Activated naive CD4-positive, alpha-beta T cell treated with anti-CD3 and anti-CD28 coated beads for 36 hours (primary cell): ENCODE data around the gene TCF19. TPM values are rescaled to one million over a fixed set of nuclear protein-coding genes. Genes with fewer than 3 reads are reported as not detected.
A peak's percentile ranks its signal among the peaks of the same experiment; 100 is the strongest.
"Not testable (repeated sequence)": the region's sequence is repeated elsewhere in the genome, so short reads cannot be mapped to it uniquely, and the experiment has no call there.

Experiments
- CTCF ChIA-PET: fragments of 350-600 bp; sonication (Branson Sonifier 250); formaldehyde crosslinking; loops from one replicate; lab custom pipeline; 2021; ENCODE audit warnings: antibody characterized with exemption; lab: Charles Lee
- DNase-seq: peaks from one replicate; pipeline ENCODE4 v3.0.0-alpha.2; 2020
- H3K27ac Mint-ChIP-seq: one replicate; pipeline ENCODE4 v1.8.0; 2021; ENCODE audit warnings: mild to moderate bottlenecking, mixed read lengths
- H3K27me3 Mint-ChIP-seq: one replicate; pipeline ENCODE4 v1.8.0; 2021; ENCODE audit warnings: low read depth, mixed read lengths
- H3K36me3 Mint-ChIP-seq: one replicate; pipeline ENCODE4 v1.8.0; 2021; ENCODE audit warnings: low read depth, mixed read lengths
- H3K4me1 Mint-ChIP-seq: one replicate; pipeline ENCODE4 v1.8.0; 2021; ENCODE audit warnings: low read depth, mixed read lengths
- H3K4me3 Mint-ChIP-seq: one replicate; pipeline ENCODE4 v1.8.0; 2021; ENCODE audit warnings: mild to moderate bottlenecking, moderate library complexity, mixed read lengths
- H3K9me3 Mint-ChIP-seq: one replicate; pipeline ENCODE4 v1.8.0; 2021; ENCODE audit warnings: mixed read lengths
- intact Hi-C: fragments of 100-400 bp; cut with micrococcal nuclease; formaldehyde crosslinking; loops from one replicate; pipeline ENCODE4 v1.15.1; 2023
- total RNA-seq, 2 experiments: library from RNA; stranded (reverse); gene quantifications; one replicate each; pipeline ENCODE4 v1.2.3, GENCODE V29; 2021

TCF19 gene
- total RNA-seq, 2 experiments from 2014 or later = 72.0 to 73.3 TPM

GRCh38 chr6:31179042-31179386 is 20.6 kb downstream of the TCF19 start:
- DNase-seq = no peak
- H3K9me3 Mint-ChIP-seq = no peaks in the 10 kb centered on the region
- peaks cover 12% of the 10 kb centered on the region for H3K4me1 Mint-ChIP-seq
- H3K36me3 Mint-ChIP-seq = no peaks in the 10 kb centered on the region
- H3K4me3 Mint-ChIP-seq = no peak overlapping the region
- CTCF ChIA-PET = no interaction called here
- intact Hi-C loops = no loop called here
- H3K27ac Mint-ChIP-seq = no peak overlapping the region
- no peaks in the 10 kb centered on the region for H3K27me3 Mint-ChIP-seq

GRCh38 chr6:31179896-31180295 is 21.5 kb downstream of the TCF19 start:
- CTCF ChIA-PET = no interaction called here
- Mint-ChIP-seq H3K36me3 (no peaks in the 10 kb centered on the region), H3K27ac (no peak overlapping the region)

GRCh38 chr6:31180500-31180899 is 22.1 kb downstream of the TCF19 start:
- H3K27me3 Mint-ChIP-seq = no peaks in the 10 kb centered on the region
- peak; percentile 79 for DNase-seq
- intact Hi-C loops = loop anchor here (2.0 kb wide), 1 partner anchor 22 kb away; the partner anchor contains the start of gene TCF19
- CTCF ChIA-PET = no interaction called here
- H3K9me3 Mint-ChIP-seq = no peaks in the 10 kb centered on the region
- H3K27ac Mint-ChIP-seq = peak overlapping the region; percentile 63
- peaks cover 12% of the 10 kb centered on the region for H3K4me1 Mint-ChIP-seq
- no peaks in the 10 kb centered on the region for H3K36me3 Mint-ChIP-seq
- H3K4me3 Mint-ChIP-seq = peak overlapping the region; percentile 79

More at GRCh38 chr6:31179896-31180295, 21.5 kb downstream of the TCF19 start:
- no peak for DNase-seq
- intact Hi-C loops = loop anchor here (2.0 kb wide), 1 partner anchor 21 kb away; the partner anchor contains the start of gene TCF19
- Mint-ChIP-seq H3K27me3 (no peaks in the 10 kb centered on the region), H3K9me3 (no peaks in the 10 kb centered on the region), H3K4me3 (peak overlapping the region; percentile 79), H3K4me1 (peaks cover 12% of the 10 kb centered on the region)

- H3K27me3 Mint-ChIP-seq, DNase-seq, intact Hi-C loops, H3K4me3 Mint-ChIP-seq, H3K36me3 Mint-ChIP-seq, H3K27ac Mint-ChIP-seq, H3K9me3 Mint-ChIP-seq: not testable (repeated sequence)
- H3K4me1 Mint-ChIP-seq = peaks cover 12% of the 10 kb centered on the region
- CTCF ChIA-PET = interaction anchor here (0.7 to 1.7 kb wide), 3 partner anchors 55 to 192 kb away, joined by 3 to 5 read pairs (median 4); no protein-coding TSS in a partner anchor
Observed at GRCh38 chr6:31183287-31183686, 24.9 kb downstream of the TCF19 start.

GRCh38 chr6:31183859-31184258 is 25.5 kb downstream of the TCF19 start:
- DNase-seq, H3K4me1 Mint-ChIP-seq, intact Hi-C loops, H3K27ac Mint-ChIP-seq, H3K4me3 Mint-ChIP-seq, H3K27me3 Mint-ChIP-seq, H3K9me3 Mint-ChIP-seq, H3K36me3 Mint-ChIP-seq: not testable (repeated sequence)
- CTCF ChIA-PET = interaction anchor here (0.7 to 1.7 kb wide), 2 partner anchors 55 to 191 kb away, joined by 3 to 5 read pairs; no protein-coding TSS in a partner anchor

GRCh38 chr6:31185695-31186051 is 27.3 kb downstream of the TCF19 start:
- H3K4me3 Mint-ChIP-seq, H3K36me3 Mint-ChIP-seq, H3K27me3 Mint-ChIP-seq, CTCF ChIA-PET, intact Hi-C loops, H3K9me3 Mint-ChIP-seq, H3K4me1 Mint-ChIP-seq, DNase-seq: not testable (repeated sequence)
- H3K27ac Mint-ChIP-seq = peak overlapping the region; percentile 16

GRCh38 chr6:31186052-31186734 is 27.8 kb downstream of the TCF19 start:
- H3K4me3 Mint-ChIP-seq = no peak overlapping the region
- H3K36me3 Mint-ChIP-seq = no peaks in the 10 kb centered on the region
- no peaks in the 10 kb centered on the region for H3K27me3 Mint-ChIP-seq
- no peaks in the 10 kb centered on the region for H3K9me3 Mint-ChIP-seq
- H3K4me1 Mint-ChIP-seq = no peaks in the 10 kb centered on the region
- CTCF ChIA-PET = no interaction called here
- intact Hi-C loops = no loop called here
- H3K27ac Mint-ChIP-seq = no peak overlapping the region
- DNase-seq = no peak

GRCh38 chr6:31187780-31188194 is 29.4 kb downstream of the TCF19 start:
- no peaks in the 10 kb centered on the region for H3K4me1 Mint-ChIP-seq
- intact Hi-C loops = no loop called here

GRCh38 chr6:31189223-31189622 is 30.8 kb downstream of the TCF19 start:
- H3K27me3 Mint-ChIP-seq, H3K27ac Mint-ChIP-seq, CTCF ChIA-PET, H3K9me3 Mint-ChIP-seq, H3K4me3 Mint-ChIP-seq, intact Hi-C loops, H3K4me1 Mint-ChIP-seq, DNase-seq, H3K36me3 Mint-ChIP-seq: not testable (repeated sequence)

More at GRCh38 chr6:31187780-31188194, 29.4 kb downstream of the TCF19 start:
- no peak for DNase-seq
- no peaks in the 10 kb centered on the region for H3K36me3 Mint-ChIP-seq
- no peak overlapping the region for H3K27ac Mint-ChIP-seq
- no peaks in the 10 kb centered on the region for H3K9me3 Mint-ChIP-seq
- no peaks in the 10 kb centered on the region for H3K27me3 Mint-ChIP-seq
- CTCF ChIA-PET = interaction anchor here (1.0 kb wide), 1 partner anchor 9 kb away, joined by 3 read pairs; no protein-coding TSS in a partner anchor
- H3K4me3 Mint-ChIP-seq = no peak overlapping the region

- CTCF ChIA-PET = interaction anchor here (0.6 to 1.1 kb wide), 2 partner anchors 61 to 131 kb away, joined by 3 read pairs; no protein-coding TSS in a partner anchor
- Mint-ChIP-seq H3K9me3 (no peaks in the 10 kb centered on the region), H3K4me1 (peaks cover 8% of the 10 kb centered on the region), H3K27me3 (no peaks in the 10 kb centered on the region), H3K36me3 (no peaks in the 10 kb centered on the region), H3K4me3 (no peak overlapping the region), H3K27ac (no peak overlapping the region)
- intact Hi-C loops = no loop called here
- no peak for DNase-seq
Observed at GRCh38 chr6:31190488-31190887, 32.1 kb downstream of the TCF19 start.

- intact Hi-C loops = loop anchor here (1.0 kb wide), 2 partner anchors 34 to 55 kb away; partner anchors contain the start of gene TCF19
- peaks cover 22% of the 10 kb centered on the region for H3K4me1 Mint-ChIP-seq
- DNase-seq = peak; percentile 83
- H3K36me3 Mint-ChIP-seq, H3K27ac Mint-ChIP-seq, H3K9me3 Mint-ChIP-seq, H3K4me3 Mint-ChIP-seq, H3K27me3 Mint-ChIP-seq: not testable (repeated sequence)
- CTCF ChIA-PET = interaction anchor here (0.6 to 2.0 kb wide), 14 partner anchors 30 to 1673 kb away, joined by 3 to 15 read pairs (median 3); partner anchors contain the start of gene PSORS1C2
Observed at GRCh38 chr6:31192431-31193105, 34.2 kb downstream of the TCF19 start.

- Mint-ChIP-seq H3K9me3 (no peaks in the 10 kb centered on the region), H3K4me1 (peaks cover 22% of the 10 kb centered on the region), H3K27me3 (no peaks in the 10 kb centered on the region), H3K27ac (no peak overlapping the region), H3K4me3 (no peak overlapping the region), H3K36me3 (peaks cover 1% of the 10 kb centered on the region)
- intact Hi-C loops = no loop called here
- DNase-seq = no peak
- CTCF ChIA-PET = interaction anchor here (0.6 to 6.1 kb wide), 7 partner anchors 30 to 176 kb away, joined by 3 to 117 read pairs (median 4); partner anchors contain the start of gene PSORS1C2
Observed at GRCh38 chr6:31193206-31193605, 34.8 kb downstream of the TCF19 start.
